Measurements from ENCODE around the gene ATG101. TPM values are rescaled to one million over a fixed set of nuclear protein-coding genes. Genes with fewer than 3 reads are reported as not detected.

Gene ATG101
- total RNA-seq, 1 donor from 2014 or later = 181 TPM

- DNase-seq (ENCODE audit: low read depth) (no peak), FAIRE-seq (no peak)
- Histone ChIP-seq H3K27me3 (ENCODE audit: control insufficient read depth, insufficient read depth, low read length) (no peaks in the 10 kb centered on the region), H3K36me3 (ENCODE audit: control insufficient read depth, insufficient read depth, low read length) (no peaks in the 10 kb centered on the region), H3K4me3 (ENCODE audit: low read depth, low read length) (no peak overlapping the region)
- no peak for TF ChIP-seq CTCF (IDR thresholded peaks at IDR 0.05; ENCODE audit: insufficient read depth, low read length, severe bottlenecking)
Measured at GRCh38 chr12:52043386-52044212, 26.2 kb upstream of the ATG101 start.

GRCh38 chr12:52044292-52044983, 25.3 kb upstream of the ATG101 start:
- no peak overlapping the region for H3K4me3 ChIP-seq (ENCODE audit: low read depth, low read length)
- no peaks in the 10 kb centered on the region for H3K27me3 ChIP-seq (ENCODE audit: control insufficient read depth, insufficient read depth, low read length)
- TF ChIP-seq CTCF (IDR thresholded peaks at IDR 0.05; ENCODE audit: insufficient read depth, low read length, severe bottlenecking) = no peak
- DNase-seq (ENCODE audit: low read depth) (no peak), FAIRE-seq (no peak)
- no peaks in the 10 kb centered on the region for H3K36me3 ChIP-seq (ENCODE audit: control insufficient read depth, insufficient read depth, low read length)

GRCh38 chr12:52045794-52046199, 24.0 kb upstream of the ATG101 start:
- FAIRE-seq (no peak), DNase-seq (ENCODE audit: low read depth) (no peak)
- H3K36me3 ChIP-seq (ENCODE audit: control insufficient read depth, insufficient read depth, low read length) = no peaks in the 10 kb centered on the region
- no peaks in the 10 kb centered on the region for H3K27me3 ChIP-seq (ENCODE audit: control insufficient read depth, insufficient read depth, low read length)
- H3K4me3 ChIP-seq (ENCODE audit: low read depth, low read length) = no peak overlapping the region
- TF ChIP-seq CTCF (IDR thresholded peaks at IDR 0.05; ENCODE audit: insufficient read depth, low read length, severe bottlenecking) = no peak

GRCh38 chr12:52046859-52047258, 22.9 kb upstream of the ATG101 start:
- Histone ChIP-seq H3K4me3 (ENCODE audit: low read depth, low read length) (no peak overlapping the region), H3K27me3 (ENCODE audit: control insufficient read depth, insufficient read depth, low read length) (no peaks in the 10 kb centered on the region), H3K36me3 (ENCODE audit: control insufficient read depth, insufficient read depth, low read length) (no peaks in the 10 kb centered on the region)
- TF ChIP-seq CTCF (IDR thresholded peaks at IDR 0.05; ENCODE audit: insufficient read depth, low read length, severe bottlenecking) = no peak
- DNase-seq (ENCODE audit: low read depth) (no peak), FAIRE-seq (no peak)

GRCh38 chr12:52049286-52049685, 20.5 kb upstream of the ATG101 start:
- no peak overlapping the region for H3K4me3 ChIP-seq (ENCODE audit: low read depth, low read length)
- DNase-seq (ENCODE audit: low read depth) (no peak), FAIRE-seq (no peak)
- H3K36me3 ChIP-seq (ENCODE audit: control insufficient read depth, insufficient read depth, low read length) = no peaks in the 10 kb centered on the region
- no peak for TF ChIP-seq CTCF (IDR thresholded peaks at IDR 0.05; ENCODE audit: insufficient read depth, low read length, severe bottlenecking)
- H3K27me3 ChIP-seq (ENCODE audit: control insufficient read depth, insufficient read depth, low read length) = no peaks in the 10 kb centered on the region

Data from bronchial epithelial cell (primary cell).